ENCODE results near the gene BNIP5.

Gene BNIP5

DNA sequence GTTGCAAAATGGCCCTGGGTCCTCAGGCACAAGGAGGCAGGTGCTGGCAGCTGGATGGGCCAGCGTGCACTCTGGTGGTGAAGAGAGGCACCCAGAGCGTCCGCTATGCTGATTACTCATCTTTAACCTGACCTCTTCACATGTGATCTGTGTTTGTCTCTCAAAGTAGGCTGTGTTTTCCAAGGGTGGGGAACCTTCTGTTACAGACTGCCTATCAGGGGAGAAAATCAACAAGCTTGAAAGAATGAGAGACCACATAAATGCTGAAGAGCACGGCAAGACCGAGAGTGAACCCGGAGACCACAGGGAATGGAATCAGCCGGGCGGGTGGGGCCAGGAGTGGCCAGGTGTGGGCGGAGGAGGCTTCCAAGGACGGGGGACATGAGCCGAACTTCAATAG is 16.2 kb downstream of the BNIP5 start:
- no peak for DNase-seq

DNA sequence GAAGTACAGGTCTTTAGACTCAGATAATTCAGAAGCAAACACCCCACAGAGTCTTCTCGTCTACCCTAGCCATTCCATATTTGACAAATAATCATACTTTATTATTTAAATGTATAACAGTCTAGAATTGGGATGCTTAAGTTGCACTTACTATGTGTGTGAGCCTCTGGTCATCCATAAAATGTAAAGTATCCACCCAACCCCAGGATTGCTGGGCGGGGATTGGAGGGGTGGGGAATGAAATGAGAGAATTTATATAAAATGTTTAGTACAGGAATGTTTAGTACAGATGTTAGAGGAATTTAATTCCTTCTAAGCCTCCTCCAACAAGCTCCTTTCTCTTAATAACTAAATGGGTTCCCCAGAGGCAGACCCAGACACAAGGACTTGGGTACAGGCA is 16.9 kb downstream of the BNIP5 start:
- no peak for DNase-seq

DNA sequence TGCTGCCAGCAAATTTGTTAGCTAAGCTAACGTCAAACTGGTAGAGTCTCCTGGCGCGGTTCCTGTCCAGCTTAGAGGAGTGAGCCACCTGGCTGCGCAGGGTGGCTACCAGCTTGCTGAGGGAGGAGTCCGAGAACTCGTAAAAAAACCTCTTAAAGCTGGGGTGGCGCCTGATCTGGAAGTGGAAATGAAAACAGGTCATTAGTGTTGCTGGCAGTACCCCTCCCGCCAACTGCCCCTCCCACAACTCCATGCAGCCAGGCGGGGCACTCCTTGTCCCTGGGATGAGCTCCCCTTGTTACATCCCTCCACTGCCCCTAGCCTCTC is 17.3 kb downstream of the BNIP5 start:
- no peak for DNase-seq

DNA sequence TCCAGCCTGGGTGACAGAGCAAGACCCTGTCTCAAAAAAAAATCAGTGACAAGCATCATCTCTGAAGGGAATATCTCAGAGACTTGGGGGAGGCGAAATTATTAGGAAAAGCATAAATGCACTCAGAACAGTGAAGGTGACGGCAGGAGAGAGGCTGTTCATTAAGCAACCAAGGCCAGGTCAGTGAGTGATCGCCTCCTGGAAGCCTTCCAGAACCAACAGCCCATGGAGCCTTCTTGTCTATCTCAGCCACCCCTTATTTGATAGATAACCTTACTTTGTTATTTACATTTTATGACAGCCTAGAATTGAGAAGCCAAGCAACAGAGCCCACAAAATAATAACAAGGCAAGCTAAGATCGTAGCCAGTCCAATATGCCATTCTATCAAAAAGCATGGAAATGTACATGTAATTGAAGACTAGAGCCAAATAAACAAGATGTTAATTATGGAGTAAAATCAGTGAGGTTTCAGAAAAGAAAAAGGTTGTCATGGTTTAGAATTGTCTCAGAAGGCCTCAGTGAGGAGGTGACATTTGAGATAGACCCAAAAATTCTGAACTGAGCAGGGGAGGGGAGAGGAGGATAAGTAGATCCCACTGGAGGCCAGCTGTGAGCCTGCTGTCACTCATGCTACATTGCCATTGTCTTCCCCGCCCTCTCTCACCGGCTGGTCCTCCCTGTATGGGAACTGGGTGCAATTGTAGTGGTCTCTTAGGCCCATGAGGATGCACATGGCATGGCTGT is 17.8 kb downstream of the BNIP5 start:
- no peak for DNase-seq

DNA sequence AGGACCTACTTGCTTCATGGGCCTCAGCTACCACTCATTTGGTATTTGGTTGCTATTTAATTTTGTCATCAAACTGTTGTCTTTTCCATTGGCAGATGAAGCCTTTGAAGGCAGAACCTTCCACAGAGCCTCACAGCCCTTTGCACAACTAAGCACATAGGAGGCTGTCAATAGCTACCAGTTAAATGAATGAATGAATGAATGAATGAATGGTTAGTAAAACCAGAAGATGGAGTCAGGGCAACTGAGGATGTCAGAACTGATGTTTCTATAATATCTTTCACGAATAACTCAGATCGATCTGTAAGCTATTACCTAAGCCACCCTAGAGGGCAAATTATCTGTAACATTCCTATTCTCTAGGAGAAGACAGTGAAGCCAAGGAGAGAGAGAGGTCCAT is 19.1 kb downstream of the BNIP5 start:
- no peak for DNase-seq

DNA sequence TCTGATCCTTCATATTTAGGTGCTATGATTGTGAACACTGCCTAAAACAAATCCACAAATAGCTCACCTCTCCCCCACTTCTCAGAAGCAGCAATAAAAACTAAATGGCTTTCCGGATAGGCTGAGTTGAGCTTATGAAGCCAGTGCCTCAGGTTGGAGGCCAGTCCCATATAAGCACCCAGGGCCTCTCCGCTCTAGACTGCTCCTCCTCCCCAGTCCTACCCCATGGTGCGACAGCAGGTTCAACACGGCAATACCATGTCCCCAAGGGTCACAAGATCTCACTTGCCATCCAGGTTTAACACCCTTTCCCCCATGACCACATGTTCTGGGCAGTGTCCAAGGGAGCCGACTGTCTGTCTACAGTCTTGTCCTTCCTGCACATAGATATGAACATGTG is 20.8 kb downstream of the BNIP5 start:
- DNase-seq = no peak

DNA sequence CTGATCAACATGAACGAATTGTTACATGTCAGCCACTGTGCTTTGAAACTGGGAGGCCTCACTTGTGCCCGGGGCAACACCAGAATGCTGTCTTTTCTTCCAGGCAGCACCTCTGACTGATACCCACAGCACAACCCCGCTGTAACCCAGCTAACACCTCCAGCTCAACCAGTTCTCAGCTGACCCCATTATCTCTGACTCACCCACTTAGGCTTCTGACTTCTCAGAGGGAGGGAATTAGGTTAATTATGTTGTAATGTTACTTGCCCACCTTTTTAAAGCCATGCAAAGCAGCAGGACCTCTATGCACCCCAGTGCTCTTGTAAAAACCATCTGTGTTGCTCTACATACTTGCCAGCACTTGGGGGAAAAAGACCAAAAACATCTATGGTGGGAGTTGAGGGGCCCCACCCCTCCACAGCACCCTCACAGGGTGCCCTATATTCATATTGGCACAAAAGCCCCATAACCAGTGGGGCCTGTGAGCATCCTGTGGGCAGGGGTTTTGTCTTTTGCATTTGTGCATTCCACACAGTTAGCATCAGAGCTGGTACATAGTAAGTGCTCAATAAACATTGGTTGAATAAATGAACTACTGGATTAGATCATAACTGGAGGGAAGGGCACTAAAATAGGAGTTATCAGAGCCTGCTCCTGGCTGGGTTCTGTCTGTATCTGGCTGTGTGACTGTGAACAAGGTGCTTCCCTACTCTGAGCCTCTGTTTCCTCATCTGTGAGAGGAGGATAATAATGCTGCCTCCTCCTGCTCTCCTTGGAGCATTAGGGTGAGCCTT is 22.3 kb downstream of the BNIP5 start:
- no peak for DNase-seq

DNA sequence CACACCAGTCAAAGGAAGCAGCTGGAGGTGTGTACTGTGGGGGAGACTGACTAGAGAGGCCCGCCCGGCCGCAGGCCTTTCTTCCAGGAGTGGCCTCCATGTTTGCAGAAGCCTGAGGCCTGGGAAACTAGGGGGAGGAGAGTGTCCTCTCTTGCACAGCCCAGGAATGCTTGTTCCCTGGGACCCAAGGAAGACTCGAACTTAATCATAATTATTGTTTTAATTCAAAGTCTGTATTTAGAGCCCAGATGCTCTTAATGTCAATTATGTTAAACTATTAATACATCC is 23.1 kb downstream of the BNIP5 start:
- no peak for DNase-seq

DNA sequence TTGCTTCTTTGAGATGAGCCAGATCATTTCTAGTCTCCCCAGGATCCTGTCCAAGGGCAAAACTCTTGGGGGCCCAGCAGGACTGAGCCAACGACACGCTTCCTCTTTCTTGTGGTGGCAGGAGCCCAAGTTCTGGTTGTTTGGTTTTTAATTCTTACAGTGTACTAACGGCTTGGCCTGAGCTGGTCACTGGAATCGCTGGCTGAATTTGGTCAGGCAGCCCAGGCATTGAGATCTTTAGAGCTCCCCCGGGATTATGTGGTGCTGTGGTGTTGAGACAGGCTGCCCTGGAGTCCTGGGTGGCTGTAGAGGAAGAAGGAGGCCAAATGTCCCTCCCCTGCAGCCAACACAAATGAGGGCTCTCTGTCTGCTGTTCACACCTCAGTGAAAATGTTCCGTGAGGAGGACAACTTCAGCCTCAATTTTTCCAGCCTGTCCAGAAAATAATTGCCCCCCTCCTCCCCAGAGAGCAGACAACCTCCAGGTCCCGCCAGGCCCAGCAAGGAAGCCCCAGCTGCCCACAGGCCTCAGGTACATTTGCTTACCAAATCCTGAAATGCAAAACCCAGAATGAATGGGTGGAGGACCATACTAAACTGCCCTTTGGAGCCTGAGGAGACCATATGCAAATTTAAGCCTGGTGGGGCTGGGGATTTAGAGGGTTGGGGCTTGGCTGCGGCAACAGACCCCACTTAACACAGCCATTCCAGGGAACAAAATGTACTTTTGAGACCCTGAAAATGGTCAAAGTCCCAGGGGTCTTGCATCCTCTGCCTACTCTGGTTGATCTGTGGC is 23.6 kb downstream of the BNIP5 start:
- DNase-seq = no peak

DNA sequence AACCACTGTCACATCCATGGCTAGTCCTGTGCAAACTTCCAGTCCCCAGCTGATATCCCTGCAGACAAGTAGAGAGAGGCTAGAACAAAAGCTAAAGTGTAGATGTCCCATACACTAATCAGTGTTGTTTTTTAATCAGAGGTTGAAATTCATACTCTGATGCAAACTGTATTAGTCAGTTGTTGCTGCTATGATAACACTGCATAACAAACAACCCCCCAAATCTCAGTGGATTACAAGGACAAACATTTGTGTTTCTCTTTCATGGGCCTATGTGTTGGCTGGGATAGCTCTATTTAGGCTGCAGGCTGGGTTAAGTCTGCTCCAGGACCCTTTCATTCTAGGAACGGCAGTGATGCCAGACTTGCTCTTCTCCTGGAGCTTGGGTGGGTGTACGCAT is 26.8 kb downstream of the BNIP5 start:
- DNase-seq = no peak

DNA sequence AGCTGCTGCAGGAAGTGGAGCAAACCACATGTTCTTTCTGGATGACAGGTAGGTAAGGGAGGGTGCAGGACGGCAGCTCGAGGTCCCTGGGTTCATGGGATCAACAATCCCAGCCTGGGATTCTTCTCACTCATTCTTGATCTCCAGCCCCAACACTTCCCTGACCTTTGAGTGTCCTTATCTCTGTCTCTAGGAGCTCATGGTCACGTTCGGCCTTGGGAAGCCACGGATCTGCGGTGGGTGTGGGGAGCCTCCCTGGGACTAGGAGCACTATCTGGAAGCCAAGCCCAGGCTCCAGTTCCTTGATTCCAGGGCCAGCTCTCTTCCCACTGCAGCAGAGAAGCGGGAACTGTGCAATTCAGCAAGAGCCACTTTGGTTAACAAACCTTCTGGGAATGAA is 27.5 kb downstream of the BNIP5 start:
- no peak for DNase-seq

DNA sequence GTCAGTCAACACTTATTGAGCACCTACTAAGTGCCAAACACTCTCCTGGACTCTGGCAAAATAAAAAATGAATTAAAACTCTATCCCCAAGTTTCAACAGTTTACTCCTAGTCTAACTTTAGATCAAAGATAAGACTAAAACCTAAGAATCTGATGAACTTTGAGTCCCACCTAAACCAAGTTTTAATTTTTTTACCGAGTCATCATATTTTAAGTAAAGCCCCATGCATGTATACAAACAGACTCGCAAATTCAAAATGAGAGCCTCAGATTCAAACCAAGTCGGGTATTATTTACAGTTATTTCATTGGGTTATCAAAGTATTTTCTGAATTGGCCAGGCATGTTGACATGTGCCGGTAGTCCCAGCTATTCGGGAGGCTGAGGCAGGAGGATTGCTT is 28.2 kb downstream of the BNIP5 start:
- DNase-seq = no peak

DNA sequence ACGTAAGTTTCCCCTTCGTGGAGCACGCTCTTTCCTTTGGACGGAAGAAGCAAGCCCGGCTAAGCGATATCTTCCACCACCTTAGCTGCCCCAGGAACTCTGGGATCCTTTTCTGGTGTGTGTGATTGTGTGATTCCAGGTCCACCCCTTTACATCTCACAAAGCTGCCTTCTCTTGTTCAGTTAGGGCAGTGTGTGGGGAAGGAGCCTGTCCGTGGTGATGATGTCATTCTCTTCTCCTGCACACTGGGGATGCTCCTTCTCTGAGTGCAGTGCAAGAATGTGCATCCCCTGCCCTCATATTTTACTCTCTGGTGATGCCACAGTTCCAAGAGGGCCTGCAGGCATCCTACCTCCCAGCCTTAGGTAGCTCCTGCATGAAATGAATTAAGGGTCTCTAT is 30.3 kb downstream of the BNIP5 start:
- DNase-seq = no peak

DNA sequence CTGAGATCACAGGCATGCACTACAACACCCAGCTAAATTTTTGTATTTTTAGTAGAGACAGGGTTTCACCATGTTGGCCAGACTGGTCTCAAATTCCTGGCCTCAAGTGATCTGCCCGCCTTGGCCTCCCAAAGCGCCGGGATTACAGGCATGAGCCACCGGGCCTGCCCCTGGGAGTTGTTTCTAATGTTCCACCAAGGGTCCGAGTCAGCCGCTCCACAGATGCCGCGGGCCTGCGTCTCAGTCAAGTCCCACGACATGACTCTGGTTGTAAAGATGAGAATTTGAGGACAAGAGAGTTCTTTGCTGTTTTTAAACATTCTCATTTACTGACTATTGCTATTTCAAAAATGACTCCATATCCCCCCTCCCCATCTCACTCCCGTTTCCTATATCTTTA is 30.8 kb downstream of the BNIP5 start:
- DNase-seq = no peak

DNA sequence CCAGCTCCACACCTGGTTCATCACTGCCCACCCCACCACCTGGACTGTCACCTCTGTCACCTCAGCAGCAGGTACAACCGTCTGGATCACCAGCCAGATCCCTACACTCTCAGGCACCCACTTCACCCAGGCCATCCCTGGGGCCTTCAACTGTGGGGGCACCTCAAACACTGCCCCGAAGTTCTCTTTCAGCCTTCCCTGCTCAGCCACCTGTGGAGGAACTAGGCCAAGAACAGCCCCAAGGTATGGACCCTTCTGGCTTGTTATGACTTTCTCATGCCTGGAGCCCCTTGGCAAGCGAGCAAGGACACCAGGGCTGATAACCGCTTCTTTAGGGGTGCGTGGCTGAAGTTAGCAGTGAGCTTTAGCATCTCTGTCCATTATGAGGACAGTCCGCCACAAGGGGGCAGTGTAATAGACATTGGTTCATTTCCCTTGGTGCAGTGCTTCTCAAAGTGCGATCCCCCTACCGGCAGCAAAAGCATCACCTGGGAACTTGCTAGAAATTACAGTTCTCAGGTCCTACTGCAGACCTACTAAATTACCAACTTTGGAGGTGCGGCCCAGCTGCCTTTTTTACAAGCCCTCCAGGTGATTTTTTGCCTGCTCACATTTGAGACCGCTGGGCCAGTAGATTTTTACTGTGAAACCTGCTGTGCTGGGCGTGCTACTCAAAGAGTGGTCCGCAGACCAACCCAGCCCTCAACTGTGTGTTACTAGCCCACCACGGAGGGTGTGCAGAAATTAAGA is 34.3 kb downstream of the BNIP5 start:
- peak; percentile 78 for DNase-seq

DNA sequence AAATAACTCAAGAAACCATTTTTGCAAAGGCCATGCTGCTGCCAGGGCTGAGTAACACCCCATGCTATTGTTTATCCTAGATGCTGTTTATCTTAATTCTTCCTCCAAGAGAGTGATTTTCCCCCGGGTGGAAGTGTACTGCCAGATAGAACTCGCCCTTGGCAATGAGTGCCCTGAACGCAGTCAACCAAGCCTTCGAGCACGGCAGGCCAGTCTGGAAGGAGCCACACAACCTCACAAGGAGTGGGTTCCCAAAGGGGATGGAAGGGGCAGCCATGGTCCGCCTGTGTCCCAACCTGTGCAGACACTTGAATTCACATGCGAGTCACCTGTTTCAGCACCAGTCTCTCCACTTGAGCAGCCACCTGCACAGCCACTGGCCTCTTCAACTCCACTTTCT is 34.9 kb downstream of the BNIP5 start:
- no peak for DNase-seq

DNA sequence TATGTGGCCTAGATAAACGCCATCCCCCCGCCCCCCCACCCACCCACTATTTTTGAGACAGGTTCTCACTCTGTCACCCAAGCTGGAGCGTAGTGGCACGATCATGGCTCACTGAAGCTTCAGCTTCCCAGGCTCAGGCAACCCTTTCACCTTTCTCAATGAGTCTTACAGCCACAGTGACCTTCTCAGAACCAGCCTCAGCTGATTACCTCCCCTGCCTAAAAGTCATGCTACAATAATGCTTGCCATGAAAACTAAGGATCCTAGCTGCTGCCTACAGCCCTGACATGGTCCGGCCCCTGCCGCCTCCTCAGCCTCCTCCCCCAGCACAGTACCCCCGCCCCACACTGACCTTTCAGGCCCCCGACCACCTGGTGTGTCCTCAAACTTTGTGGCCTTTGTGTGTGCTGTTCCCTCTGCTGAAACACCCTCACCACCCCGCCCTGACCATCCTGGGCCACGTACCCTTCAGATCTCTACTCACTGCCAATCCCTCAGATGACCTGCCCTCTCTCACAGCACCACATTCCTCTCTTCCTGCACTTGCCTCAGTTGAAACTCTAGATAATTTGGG is 35.5 kb downstream of the BNIP5 start:
- DNase-seq = no peak

DNA sequence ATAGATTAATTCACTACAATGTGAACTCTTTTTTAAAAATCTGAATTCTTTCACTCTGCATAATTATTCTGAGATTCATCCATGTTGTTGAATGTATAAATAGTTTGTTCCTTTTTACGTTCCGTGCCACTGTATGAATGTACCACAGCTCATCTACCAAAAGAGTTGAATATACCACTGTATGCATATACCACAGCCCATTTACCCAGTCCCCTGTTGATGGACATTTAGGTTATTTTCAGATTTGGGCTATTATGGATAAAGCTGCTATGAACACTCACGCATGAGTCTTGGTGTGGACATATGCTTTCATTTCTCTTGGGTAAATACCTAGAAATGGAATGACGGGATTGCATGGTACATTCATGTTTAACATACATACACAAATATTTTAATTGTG is 38.7 kb downstream of the BNIP5 start:
- no peak for DNase-seq

DNA sequence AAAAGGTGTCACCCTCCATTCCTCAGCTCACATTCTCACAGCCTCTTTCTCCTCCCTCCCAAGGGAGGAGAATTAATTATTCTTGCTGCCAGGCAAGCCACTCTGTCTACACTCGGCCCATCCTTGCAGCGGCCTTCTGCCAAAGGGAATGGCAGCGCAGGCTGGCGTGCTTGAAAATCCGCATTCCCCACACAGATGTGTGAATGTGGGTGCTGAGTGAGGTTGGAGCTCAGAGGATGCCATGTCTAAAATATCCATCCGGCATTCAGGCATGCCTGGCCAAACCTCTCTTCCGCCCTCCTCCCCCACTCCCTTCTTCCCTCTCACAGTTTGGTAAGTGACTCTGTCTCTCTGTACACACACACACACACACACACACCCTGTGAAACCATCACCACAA is 39.2 kb downstream of the BNIP5 start:
- no peak for DNase-seq

DNA sequence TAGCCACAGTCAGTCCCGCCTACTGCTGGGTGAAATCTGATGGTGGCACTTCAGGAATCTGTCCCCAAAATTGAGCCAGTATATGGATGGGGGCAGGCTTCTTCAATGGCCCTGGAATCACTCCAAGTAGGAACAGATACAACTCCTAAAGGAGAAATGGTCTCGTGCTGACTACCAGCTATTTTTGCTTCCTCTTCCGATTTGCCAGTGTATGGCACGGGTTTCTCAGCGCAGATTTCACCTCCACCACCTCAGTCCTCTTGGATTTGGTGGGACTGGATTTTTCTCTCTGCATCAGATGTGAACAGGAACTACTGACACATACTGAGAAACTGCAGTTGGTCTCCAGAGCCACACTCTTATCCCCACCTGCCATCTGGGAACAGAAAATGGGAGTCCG is 39.6 kb downstream of the BNIP5 start:
- DNase-seq = no peak

DNA sequence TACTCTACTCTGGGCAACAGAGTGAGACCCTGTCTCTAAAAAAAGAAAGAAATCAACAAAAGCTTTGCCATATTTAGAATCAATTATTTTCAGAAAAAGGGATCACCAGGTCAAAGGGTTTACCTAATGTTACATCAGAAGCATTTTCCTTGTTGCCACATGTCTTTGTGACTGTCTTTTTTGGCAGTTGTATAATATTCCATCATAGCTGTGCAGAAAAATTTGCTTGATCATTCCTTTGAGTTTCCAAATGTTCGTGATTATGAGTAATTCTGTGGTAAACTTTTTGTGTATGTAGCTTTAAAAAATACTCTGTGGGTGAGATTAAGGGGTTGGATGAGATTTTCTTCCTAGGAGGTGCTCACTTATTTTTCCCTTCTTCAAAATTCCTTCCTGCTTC is 40.4 kb downstream of the BNIP5 start:
- DNase-seq = no peak

DNA sequence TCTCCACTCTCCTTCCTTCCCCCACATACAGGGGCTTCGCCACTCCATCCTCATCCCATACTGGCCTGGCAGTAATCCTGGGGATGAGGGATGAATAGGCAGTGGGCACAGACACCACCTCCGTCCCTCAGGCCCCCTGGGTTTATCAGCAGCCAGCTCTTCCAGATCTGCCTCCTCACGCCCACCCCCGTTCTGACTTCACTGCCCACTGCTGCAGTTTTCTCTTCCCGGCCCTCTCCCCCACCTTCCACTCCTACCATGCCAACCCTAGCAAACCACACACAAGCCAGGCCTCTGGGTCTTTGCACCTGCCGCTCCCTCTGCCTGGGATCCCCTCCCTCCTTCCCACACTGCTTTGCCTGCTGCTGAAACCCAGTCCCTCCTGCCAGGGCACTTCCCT is 44.5 kb downstream of the BNIP5 start:
- no peak for DNase-seq

Data from activated effector memory CD4-positive, alpha-beta T cell treated with Interleukin-2 at 50 U/mL for 16 hours (primary cell).